GM23338 (cell line): ENCODE measurements around the gene FOXN4.

Source experiments
- EZH2 ChIP-seq: fragments of 200-600 bp; sonication (generic); IDR thresholded peaks from one replicate; pipeline ENCODE4 v1.8.0; 2017; ENCODE audit warnings: antibody characterized with exemption, mild to moderate bottlenecking, low read depth; ENCODE audit not compliant: unreplicated experiment
- EZH2phosphoT487 ChIP-seq: fragments of 200-600 bp; sonication (generic); IDR thresholded peaks from one replicate; pipeline ENCODE4 v1.8.1; 2018; ENCODE audit warnings: antibody characterized with exemption; ENCODE audit not compliant: unreplicated experiment
- NANOG ChIP-seq: IDR thresholded peaks from 2 replicates; pipeline ENCODE4 v1.6.1; 2016; ENCODE audit warnings: antibody characterized with exemption, borderline replicate concordance
- POLR2AphosphoS5 ChIP-seq: IDR thresholded peaks from 2 replicates; pipeline ENCODE4 v1.6.1; 2016; ENCODE audit warnings: antibody characterized with exemption, low read depth
- STAT1 ChIP-seq: IDR thresholded peaks from one replicate; pipeline ENCODE4 v1.6.1; 2016; ENCODE audit warnings: antibody characterized with exemption; ENCODE audit not compliant: unreplicated experiment
- TF ChIP-seq, protein P1 (sequence below), 2 experiments: fragments of 200-600 bp in 1 of 2; sonication (generic) in 1 of 2; conservative IDR thresholded peaks; 2 replicates each; pipeline versions ENCODE4 v1.5.1 to v1.6.1; 2016 to 2017; ENCODE audit warnings: antibody characterized with exemption in 2 of 2, low read depth in 2 of 2, mild to moderate bottlenecking in 2 of 2, moderate library complexity in 1 of 2
- TF ChIP-seq, protein P2 (sequence below): IDR thresholded peaks from one replicate; pipeline ENCODE4 v1.6.1; 2018; ENCODE audit warnings: antibody characterized with exemption; ENCODE audit not compliant: unreplicated experiment
- TF ChIP-seq, protein P3 (sequence below): IDR thresholded peaks from 2 replicates; pipeline ENCODE4 v1.6.1; 2016; ENCODE audit warnings: antibody characterized with exemption

GRCh38 chr12:109275173-109275572 is 33.9 kb downstream of the FOXN4 start:
- TF ChIP-seq, protein P1, sequence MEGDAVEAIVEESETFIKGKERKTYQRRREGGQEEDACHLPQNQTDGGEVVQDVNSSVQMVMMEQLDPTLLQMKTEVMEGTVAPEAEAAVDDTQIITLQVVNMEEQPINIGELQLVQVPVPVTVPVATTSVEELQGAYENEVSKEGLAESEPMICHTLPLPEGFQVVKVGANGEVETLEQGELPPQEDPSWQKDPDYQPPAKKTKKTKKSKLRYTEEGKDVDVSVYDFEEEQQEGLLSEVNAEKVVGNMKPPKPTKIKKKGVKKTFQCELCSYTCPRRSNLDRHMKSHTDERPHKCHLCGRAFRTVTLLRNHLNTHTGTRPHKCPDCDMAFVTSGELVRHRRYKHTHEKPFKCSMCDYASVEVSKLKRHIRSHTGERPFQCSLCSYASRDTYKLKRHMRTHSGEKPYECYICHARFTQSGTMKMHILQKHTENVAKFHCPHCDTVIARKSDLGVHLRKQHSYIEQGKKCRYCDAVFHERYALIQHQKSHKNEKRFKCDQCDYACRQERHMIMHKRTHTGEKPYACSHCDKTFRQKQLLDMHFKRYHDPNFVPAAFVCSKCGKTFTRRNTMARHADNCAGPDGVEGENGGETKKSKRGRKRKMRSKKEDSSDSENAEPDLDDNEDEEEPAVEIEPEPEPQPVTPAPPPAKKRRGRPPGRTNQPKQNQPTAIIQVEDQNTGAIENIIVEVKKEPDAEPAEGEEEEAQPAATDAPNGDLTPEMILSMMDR (conservative IDR thresholded peaks at IDR 0.05; ENCODE audit: low read depth in 2 of 2), result no peak
- TF ChIP-seq, protein P2, sequence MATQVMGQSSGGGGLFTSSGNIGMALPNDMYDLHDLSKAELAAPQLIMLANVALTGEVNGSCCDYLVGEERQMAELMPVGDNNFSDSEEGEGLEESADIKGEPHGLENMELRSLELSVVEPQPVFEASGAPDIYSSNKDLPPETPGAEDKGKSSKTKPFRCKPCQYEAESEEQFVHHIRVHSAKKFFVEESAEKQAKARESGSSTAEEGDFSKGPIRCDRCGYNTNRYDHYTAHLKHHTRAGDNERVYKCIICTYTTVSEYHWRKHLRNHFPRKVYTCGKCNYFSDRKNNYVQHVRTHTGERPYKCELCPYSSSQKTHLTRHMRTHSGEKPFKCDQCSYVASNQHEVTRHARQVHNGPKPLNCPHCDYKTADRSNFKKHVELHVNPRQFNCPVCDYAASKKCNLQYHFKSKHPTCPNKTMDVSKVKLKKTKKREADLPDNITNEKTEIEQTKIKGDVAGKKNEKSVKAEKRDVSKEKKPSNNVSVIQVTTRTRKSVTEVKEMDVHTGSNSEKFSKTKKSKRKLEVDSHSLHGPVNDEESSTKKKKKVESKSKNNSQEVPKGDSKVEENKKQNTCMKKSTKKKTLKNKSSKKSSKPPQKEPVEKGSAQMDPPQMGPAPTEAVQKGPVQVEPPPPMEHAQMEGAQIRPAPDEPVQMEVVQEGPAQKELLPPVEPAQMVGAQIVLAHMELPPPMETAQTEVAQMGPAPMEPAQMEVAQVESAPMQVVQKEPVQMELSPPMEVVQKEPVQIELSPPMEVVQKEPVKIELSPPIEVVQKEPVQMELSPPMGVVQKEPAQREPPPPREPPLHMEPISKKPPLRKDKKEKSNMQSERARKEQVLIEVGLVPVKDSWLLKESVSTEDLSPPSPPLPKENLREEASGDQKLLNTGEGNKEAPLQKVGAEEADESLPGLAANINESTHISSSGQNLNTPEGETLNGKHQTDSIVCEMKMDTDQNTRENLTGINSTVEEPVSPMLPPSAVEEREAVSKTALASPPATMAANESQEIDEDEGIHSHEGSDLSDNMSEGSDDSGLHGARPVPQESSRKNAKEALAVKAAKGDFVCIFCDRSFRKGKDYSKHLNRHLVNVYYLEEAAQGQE, result no peak
- no peak for TF ChIP-seq EZH2
- no peak for TF ChIP-seq NANOG
- no peak for TF ChIP-seq POLR2AphosphoS5
- TF ChIP-seq STAT1, result no peak
- TF ChIP-seq, protein P3, sequence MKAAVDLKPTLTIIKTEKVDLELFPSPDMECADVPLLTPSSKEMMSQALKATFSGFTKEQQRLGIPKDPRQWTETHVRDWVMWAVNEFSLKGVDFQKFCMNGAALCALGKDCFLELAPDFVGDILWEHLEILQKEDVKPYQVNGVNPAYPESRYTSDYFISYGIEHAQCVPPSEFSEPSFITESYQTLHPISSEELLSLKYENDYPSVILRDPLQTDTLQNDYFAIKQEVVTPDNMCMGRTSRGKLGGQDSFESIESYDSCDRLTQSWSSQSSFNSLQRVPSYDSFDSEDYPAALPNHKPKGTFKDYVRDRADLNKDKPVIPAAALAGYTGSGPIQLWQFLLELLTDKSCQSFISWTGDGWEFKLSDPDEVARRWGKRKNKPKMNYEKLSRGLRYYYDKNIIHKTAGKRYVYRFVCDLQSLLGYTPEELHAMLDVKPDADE, result no peak
- no peak for TF ChIP-seq EZH2phosphoT487
